ENCODE measurements around the gene FAT4. TPM values are rescaled to one million over a fixed set of nuclear protein-coding genes. Genes with fewer than 3 reads are reported as not detected.
A peak's percentile ranks its signal among the peaks of the same experiment; 100 is the strongest.

Gene FAT4
- total and polyA plus RNA-seq, 2 of the 8 experiments (the other 6 are each of a cell fraction or from before 2014, with no cell fraction given), result 1.3 to 5.3 TPM

GRCh38 chr4:125350470-125351135 lies 35.8 kb downstream of the FAT4 start:
- Histone ChIP-seq H3K56ac (replicated peaks; ENCODE audit: insufficient read length, low read depth, low read length) (no peak overlapping the region), H2BK120ac (replicated peaks; ENCODE audit: low read depth, low read length) (no peak overlapping the region), H4K5ac (ENCODE audit: insufficient read length, low read depth, low read length) (no peak overlapping the region), H4K91ac (replicated peaks; ENCODE audit: insufficient read length, low read length) (no peak overlapping the region), H3K4me2 (ENCODE audit: insufficient read depth in 1 of 2, low read depth in 2 of 2, low read length in 2 of 2) (no peak overlapping the region), H3K23ac (ENCODE audit: insufficient read length) (no peak overlapping the region), H3K9ac (replicated peaks in 1 of 4; ENCODE audit: extremely low read depth in 1 of 4, low read depth in 3 of 4, low read length in 3 of 4) (no peak overlapping the region), H2AFZ (ENCODE audit: low read length) (peak overlapping the region; percentile 92), H3K4me3 (ENCODE audit: extremely low read depth in 1 of 4, insufficient read depth in 2 of 4, low read depth in 3 of 4, low read length in 4 of 4) (no peak overlapping the region), H2BK12ac (ENCODE audit: low read depth, low read length) (no peak overlapping the region), H3K36me3 (ENCODE audit: control insufficient read depth in 2 of 4, insufficient read depth in 4 of 4, low read length in 3 of 4) (no peaks in the 10 kb centered on the region), H3K79me2 (ENCODE audit: control insufficient read depth in 1 of 2, insufficient read depth in 2 of 2, low read length in 2 of 2) (no peaks in the 10 kb centered on the region), H4K8ac (ENCODE audit: extremely low read depth, insufficient read depth, low read length) (no peak overlapping the region), H2AK5ac (ENCODE audit: low read depth, low read length) (no peak overlapping the region), H3K23me2 (ENCODE audit: low read depth, low read length) (no peaks in the 10 kb centered on the region), H3K4ac (replicated peaks; ENCODE audit: insufficient read length, low read depth, low read length) (no peak overlapping the region), H3K4me1 (replicated peaks in 1 of 4; ENCODE audit: control insufficient read depth in 3 of 4, insufficient read depth in 4 of 4, low read length in 3 of 4) (peaks cover 0 to 12% (median 1%) of the 10 kb centered on the region in 4 experiments; a peak in 2 of 7 replicates), H2BK5ac (ENCODE audit: low read depth, low read length) (no peak overlapping the region), H3K79me1 (ENCODE audit: low read depth, low read length) (no peaks in the 10 kb centered on the region), H3K27me3 (replicated peaks in 1 of 4; ENCODE audit: control insufficient read depth in 3 of 4, extremely low read depth in 1 of 4, insufficient read depth in 3 of 4, low read length in 3 of 4) (no peaks in the 10 kb centered on the region), H3K27ac (ENCODE audit: low read depth, low read length) (no peak overlapping the region), H2BK20ac (ENCODE audit: low read length) (no peak overlapping the region), H3K14ac (ENCODE audit: insufficient read length) (no peak overlapping the region), H4K20me1 (replicated peaks in 1 of 2; ENCODE audit: control insufficient read depth in 1 of 2, insufficient read depth in 2 of 2, low read length in 2 of 2) (no peaks in the 10 kb centered on the region), H3K18ac (ENCODE audit: extremely low read depth, low read length) (no peak overlapping the region), H2BK15ac (ENCODE audit: low read length) (no peak overlapping the region), H3K9me3 (ENCODE audit: insufficient read depth in 2 of 2, low read depth in 1 of 2, low read length in 1 of 2) (no peaks in the 10 kb centered on the region)
- CTCF ChIA-PET (ENCODE audit: partially characterized antibody), result no interaction called here
- no peak for FAIRE-seq
- POLR2A ChIA-PET (ENCODE audit: partially characterized antibody), result no interaction called here
- 81% methylated on average over 4 of the region's 4 CpGs; no CpG with 5 or more reads in 1 of the 2 experiments for WGBS, 2 experiments (ENCODE audit: extremely low coverage in 1 of 2, insufficient coverage in 1 of 2, insufficient read length in 1 of 2, insufficient replicate concordance in 2 of 2, low coverage in 1 of 2, low lambda C conversion rate in 2 of 2, missing lambda C conversion rate in 1 of 2)
- DNase-seq (ENCODE audit: low read depth in 1 of 2, low spot score in 2 of 2), result no peak
- TF ChIP-seq ASH2L (IDR thresholded peaks at IDR 0.05; ENCODE audit: low read length) (no peak), GTF2F1 (IDR thresholded peaks at IDR 0.05; ENCODE audit: borderline replicate concordance, low read depth, low read length) (no peak), ZNF274 (IDR thresholded peaks at IDR 0.05; ENCODE audit: borderline replicate concordance, extremely low read depth, low read length) (no peak)
